HG03039 (cell line): Measurements from ENCODE around the gene MAPK7.

Experiments
- ATAC-seq: cut with Tn5 transposase; IDR thresholded peaks from one replicate; pipeline ENCODE4 v1.9.1; 2021; ENCODE audit warnings: mild to moderate bottlenecking, moderate library complexity; ENCODE audit not compliant: unreplicated experiment

Gene MAPK7

GRCh38 chr17:19377602-19378415, 489 bp upstream of the MAPK7 start:
- ATAC-seq: peak; percentile 84

GRCh38 chr17:19379361-19380065, 1.2 kb downstream of the MAPK7 start:
- no peak for ATAC-seq

GRCh38 chr17:19380481-19381301, 2.4 kb downstream of the MAPK7 start:
- no peak for ATAC-seq

GRCh38 chr17:19381361-19381740, 3.1 kb downstream of the MAPK7 start:
- ATAC-seq: no peak

GRCh38 chr17:19381741-19382444, 3.6 kb downstream of the MAPK7 start:
- ATAC-seq: no peak

- no peak for ATAC-seq
Measured at GRCh38 chr17:19382531-19383444, 4.5 kb downstream of the MAPK7 start.

- ATAC-seq: no peak
Measured at GRCh38 chr17:19383681-19384470, 5.6 kb downstream of the MAPK7 start.

- ATAC-seq: no peak
Measured at GRCh38 chr17:19384723-19385391, 6.6 kb downstream of the MAPK7 start.

- ATAC-seq: no peak
Measured at GRCh38 chr17:19385521-19385983, 7.3 kb downstream of the MAPK7 start.

GRCh38 chr17:19386051-19386929, 8.0 kb downstream of the MAPK7 start:
- ATAC-seq: no peak

GRCh38 chr17:19386974-19387920, 8.9 kb downstream of the MAPK7 start, which contains the start of gene MFAP4:
Gene MFAP4, minus strand, starts transcription at chr17:19387190. Its CDS starts 35 bp downstream, at chr17:19387155.
- ATAC-seq: no peak

- no peak for ATAC-seq
Measured at GRCh38 chr17:19387921-19388521, 9.7 kb downstream of the MAPK7 start.

GRCh38 chr17:19388791-19389785, 10.8 kb downstream of the MAPK7 start:
- no peak for ATAC-seq

GRCh38 chr17:19390951-19391350, 12.7 kb downstream of the MAPK7 start:
- no peak for ATAC-seq

GRCh38 chr17:19391432-19391831, 13.1 kb downstream of the MAPK7 start:
- no peak for ATAC-seq
